ENCODE data around the gene GNA15. TPM values are rescaled to one million over a fixed set of nuclear protein-coding genes. Genes with fewer than 3 reads are reported as not detected.

Gene GNA15
- total and polyA plus RNA-seq, 9 donors: 1.2 to 4.8 (median 1.4) TPM

- TF ChIP-seq CTCF (IDR thresholded peaks at IDR 0.05) (no peak), POLR2A (IDR thresholded peaks at IDR 0.05) (no peak), EP300 (IDR thresholded peaks at IDR 0.05) (no peak)
- Histone ChIP-seq H3K27me3 (no peaks in the 10 kb centered on the region), H3K4me1 (ENCODE audit: insufficient read depth) (peaks cover under 1% of the 10 kb centered on the region), H3K27ac (no peak overlapping the region), H3K36me3 (no peaks in the 10 kb centered on the region), H3K9me3 (no peaks in the 10 kb centered on the region), H3K4me3 (no peak overlapping the region)
- DNase-seq: peak in 1 of 5 donors; percentile 15
- intact Hi-C loops (cut with DNase I): no loop called here
- WGBS, 3 donors: 82 to 95% (median 93%) methylated on average over 12 to 14 of the region's 14 CpGs
Measured at GRCh38 chr19:3192684-3193083, 56.9 kb downstream of the GNA15 start.

GRCh38 chr19:3193256-3194105 lies 57.6 kb downstream of the GNA15 start:
- TF ChIP-seq POLR2A (IDR thresholded peaks at IDR 0.05) (no peak), CTCF (IDR thresholded peaks at IDR 0.05) (no peak), EP300 (IDR thresholded peaks at IDR 0.05) (no peak)
- Histone ChIP-seq H3K4me1 (ENCODE audit: insufficient read depth) (no peaks in the 10 kb centered on the region), H3K27me3 (no peaks in the 10 kb centered on the region), H3K4me3 (no peak overlapping the region), H3K9me3 (no peaks in the 10 kb centered on the region), H3K27ac (no peak overlapping the region), H3K36me3 (no peaks in the 10 kb centered on the region)
- 85 to 88% (median 86%) methylated on average over 40 of the region's 40 CpGs for WGBS, 3 donors
- DNase-seq: peak in 2 of 5 donors; percentile 17
- intact Hi-C loops (cut with DNase I): no loop called here

GRCh38 chr19:3194106-3195087 lies 58.6 kb downstream of the GNA15 start:
- H3K27me3 ChIP-seq: no peaks in the 10 kb centered on the region
- no peak overlapping the region for H3K27ac ChIP-seq
- WGBS, 3 donors: 86 to 89% (median 88%) methylated on average over 17 of the region's 17 CpGs
- H3K9me3 ChIP-seq: no peaks in the 10 kb centered on the region
- no peaks in the 10 kb centered on the region for H3K4me1 ChIP-seq (ENCODE audit: insufficient read depth)
- DNase-seq: peak in 1 of 5 donors; percentile 14
- no peak overlapping the region for H3K4me3 ChIP-seq
- intact Hi-C loops (cut with DNase I): no loop called here
- no peaks in the 10 kb centered on the region for H3K36me3 ChIP-seq
- TF ChIP-seq POLR2A (IDR thresholded peaks at IDR 0.05) (no peak), CTCF (IDR thresholded peaks at IDR 0.05) (no peak), EP300 (IDR thresholded peaks at IDR 0.05) (no peak)
